Naive thymus-derived CD8-positive, alpha-beta T cell (primary cell): ENCODE results near the gene SORCS2. TPM values are rescaled to one million over a fixed set of nuclear protein-coding genes. Genes with fewer than 3 reads are reported as not detected.

Experiments used
- ATAC-seq, 2 donors: fragments of 150-1000 bp; cut with Tn5 transposase in 1 of 2; sonication (Bioruptor Pico), chemical (Tn5 transposase) in 1 of 2; 1 replicate in 1 of 2; 2 replicates in 1 of 2; pipeline ENCODE4 v1.10.0; 2021; ENCODE audit warnings: mild to moderate bottlenecking in 2 of 2, moderate library complexity in 2 of 2
- POLR2A ChIA-PET: fragments of 350-600 bp; sonication (Branson Sonifier 250); formaldehyde crosslinking; loops from one replicate; lab custom pipeline; 2021; ENCODE audit warnings: antibody characterized with exemption; lab: Charles Lee
- DNase-seq, 10 donors: peaks; one replicate each; pipeline versions ENCODE4 v3.0.0 to v3.0.0-alpha.2; 2020 to 2022
- H3K27ac Mint-ChIP-seq, 10 donors: one replicate each; pipeline ENCODE4 v1.8.0; 2020 to 2022; ENCODE audit warnings: mild to moderate bottlenecking in 10 of 10, mixed read lengths in 10 of 10, moderate library complexity in 4 of 10, inconsistent platforms in 1 of 10
- H3K27me3 Mint-ChIP-seq, 5 donors: one replicate each; pipeline ENCODE4 v1.8.0; 2021 to 2022; ENCODE audit warnings: mixed read lengths in 5 of 5
- H3K36me3 Mint-ChIP-seq, 3 donors: one replicate each; pipeline ENCODE4 v1.8.0; 2020 to 2022; ENCODE audit warnings: mixed read lengths in 3 of 3, mild to moderate bottlenecking in 2 of 3, inconsistent platforms in 1 of 3
- H3K4me1 Mint-ChIP-seq, 4 donors: one replicate each; pipeline ENCODE4 v1.8.0; 2021 to 2022; ENCODE audit warnings: mixed read lengths in 4 of 4
- H3K4me3 Mint-ChIP-seq, 10 donors: one replicate each; pipeline ENCODE4 v1.8.0; 2020 to 2022; ENCODE audit warnings: mild to moderate bottlenecking in 10 of 10, mixed read lengths in 10 of 10, moderate library complexity in 6 of 10, inconsistent platforms in 1 of 10
- H3K9me3 Mint-ChIP-seq, 9 donors: one replicate each; pipeline ENCODE4 v1.8.0; 2020 to 2022; ENCODE audit warnings: mixed read lengths in 9 of 9, mild to moderate bottlenecking in 3 of 9, inconsistent platforms in 1 of 9, moderate library complexity in 1 of 9
- polyA plus RNA-seq, 3 donors: library from polyadenylated mRNA; unstranded; fragments of 300-500 nt; fragmentation: Illumina TruSeq; gene quantifications; one replicate each; pipeline ENCODE4 v1.2.3, GENCODE V29; 2021
- total RNA-seq, 8 experiments: library from RNA in 2 of 8; stranded (reverse) in 2 of 8; gene quantifications; one replicate each; pipeline ENCODE4 v1.2.3 and lab custom pipeline; 2021 to 2026

The SORCS2 gene
- total and polyA plus RNA-seq, 5 experiments from 2014 or later = not detected

GRCh38 chr4:7182616-7183015, 9.7 kb upstream of the SORCS2 start:
- DNase-seq = no peak
- no peak overlapping the region for H3K27ac Mint-ChIP-seq

GRCh38 chr4:7183161-7183560, 9.2 kb upstream of the SORCS2 start:
- H3K27me3 Mint-ChIP-seq = peaks cover 13 to 39% (median 24%) of the 10 kb centered on the region in 5 donors
- H3K27ac Mint-ChIP-seq = no peak overlapping the region
- DNase-seq (no peak), ATAC-seq (no peak)
- H3K36me3 Mint-ChIP-seq = peaks cover 0 to 8% (median 5%) of the 10 kb centered on the region in 3 donors
- POLR2A ChIA-PET = no interaction called here
- no peak overlapping the region for H3K4me3 Mint-ChIP-seq
- peaks cover 0 to 17% (median 11%) of the 10 kb centered on the region in 9 donors for H3K9me3 Mint-ChIP-seq
- peaks cover 0 to 4% (median under 1%) of the 10 kb centered on the region in 4 donors for H3K4me1 Mint-ChIP-seq

More at GRCh38 chr4:7182616-7183015, 9.7 kb upstream of the SORCS2 start:
- Mint-ChIP-seq H3K4me1 (peaks cover 0 to 4% (median under 1%) of the 10 kb centered on the region in 4 donors), H3K4me3 (no peak overlapping the region), H3K9me3 (peaks cover 0 to 17% (median 11%) of the 10 kb centered on the region in 9 donors), H3K27me3 (peaks cover 13 to 36% (median 18%) of the 10 kb centered on the region in 5 donors), H3K36me3 (peaks cover 0 to 8% (median 5%) of the 10 kb centered on the region in 3 donors)
- ATAC-seq = no peak
- POLR2A ChIA-PET = no interaction called here

DNA sequence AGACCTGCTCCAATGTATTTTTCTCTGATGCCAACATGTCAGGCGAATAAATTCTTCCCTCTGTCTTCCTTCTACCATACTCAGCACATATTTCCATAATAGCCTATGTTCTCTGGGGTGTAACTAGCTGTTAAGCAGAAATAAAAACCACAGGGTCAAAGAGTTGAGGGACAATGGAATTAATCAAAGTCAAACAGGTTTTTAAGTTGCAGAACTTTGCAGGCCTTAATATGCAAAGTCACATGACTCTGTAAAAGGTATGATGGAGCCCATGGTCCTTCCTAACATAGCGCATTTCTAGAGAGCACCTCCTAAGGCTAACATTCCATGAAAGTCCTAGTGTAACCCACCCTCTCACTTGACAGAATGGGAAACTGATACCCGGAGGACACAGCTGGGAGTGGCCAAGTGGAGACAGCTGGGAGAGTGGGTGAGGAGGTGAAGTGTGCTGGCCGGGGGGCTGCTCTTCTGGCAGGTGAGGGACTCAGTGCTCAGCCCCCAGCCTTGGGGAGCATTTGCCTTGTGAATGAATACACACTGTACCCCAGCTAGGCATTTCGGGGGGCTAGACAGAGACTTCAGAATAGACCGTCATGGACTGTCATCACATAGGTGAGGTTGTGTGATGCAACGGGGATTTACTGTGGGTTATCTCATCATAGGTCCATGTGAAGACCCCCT, 8.4 kb upstream of the SORCS2 start:
- Mint-ChIP-seq H3K4me3 (no peak overlapping the region), H3K27ac (no peak overlapping the region), H3K4me1 (peaks cover 0 to 4% (median under 1%) of the 10 kb centered on the region in 4 donors), H3K27me3 (peaks cover 13 to 40% (median 29%) of the 10 kb centered on the region in 5 donors), H3K36me3 (peaks cover 0 to 8% (median 5%) of the 10 kb centered on the region in 3 donors), H3K9me3 (peaks cover 0 to 17% (median 11%) of the 10 kb centered on the region in 9 donors)
- no peak for ATAC-seq
- POLR2A ChIA-PET = no interaction called here
- no peak for DNase-seq

DNA sequence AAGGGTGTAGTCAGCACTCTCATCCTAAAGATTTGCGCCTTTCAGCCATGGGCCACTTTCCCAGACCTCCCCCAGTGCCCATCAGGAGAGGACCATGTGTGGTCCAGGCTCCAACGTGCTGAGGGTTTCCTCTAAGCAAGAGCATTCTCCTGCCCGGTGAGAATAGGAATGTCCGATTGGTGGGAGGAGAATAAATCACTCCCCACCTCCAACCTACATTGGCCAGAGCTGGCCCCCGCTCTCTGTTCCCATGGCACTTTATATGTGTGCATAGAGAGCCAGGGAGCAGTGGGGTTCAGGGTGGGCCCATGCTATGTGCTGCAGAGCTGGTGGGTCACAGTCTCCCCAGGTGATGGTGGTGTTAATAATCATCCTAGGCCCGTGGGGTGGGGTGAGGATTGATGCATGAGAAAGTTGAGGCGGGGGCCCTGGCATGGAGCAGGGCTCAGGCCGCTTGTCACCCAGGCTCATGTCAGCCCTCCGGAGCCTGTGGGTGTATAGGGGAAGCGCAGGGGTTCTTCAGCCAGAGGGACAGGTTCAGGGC, 6.8 kb upstream of the SORCS2 start:
- ATAC-seq (no peak), DNase-seq (no peak)
- Mint-ChIP-seq H3K4me1 (peaks cover 0 to 4% (median under 1%) of the 10 kb centered on the region in 4 donors), H3K9me3 (peaks cover 0 to 10% (median 0%) of the 10 kb centered on the region in 9 donors), H3K36me3 (no peaks in the 10 kb centered on the region), H3K27me3 (peaks cover 12 to 55% (median 44%) of the 10 kb centered on the region in 5 donors), H3K27ac (no peak overlapping the region), H3K4me3 (no peak overlapping the region)
- POLR2A ChIA-PET = no interaction called here

GRCh38 chr4:7186031-7186430, 6.3 kb upstream of the SORCS2 start:
- POLR2A ChIA-PET = no interaction called here
- no peak for DNase-seq
- H3K36me3 Mint-ChIP-seq = no peaks in the 10 kb centered on the region
- no peak overlapping the region for H3K27ac Mint-ChIP-seq
- H3K9me3 Mint-ChIP-seq = peaks cover 0 to 10% (median 0%) of the 10 kb centered on the region in 9 donors
- peaks cover 14 to 59% (median 45%) of the 10 kb centered on the region in 5 donors for H3K27me3 Mint-ChIP-seq
- H3K4me3 Mint-ChIP-seq = no peak overlapping the region
- no peak for ATAC-seq
- peaks cover 0 to 4% (median under 1%) of the 10 kb centered on the region in 4 donors for H3K4me1 Mint-ChIP-seq

DNA sequence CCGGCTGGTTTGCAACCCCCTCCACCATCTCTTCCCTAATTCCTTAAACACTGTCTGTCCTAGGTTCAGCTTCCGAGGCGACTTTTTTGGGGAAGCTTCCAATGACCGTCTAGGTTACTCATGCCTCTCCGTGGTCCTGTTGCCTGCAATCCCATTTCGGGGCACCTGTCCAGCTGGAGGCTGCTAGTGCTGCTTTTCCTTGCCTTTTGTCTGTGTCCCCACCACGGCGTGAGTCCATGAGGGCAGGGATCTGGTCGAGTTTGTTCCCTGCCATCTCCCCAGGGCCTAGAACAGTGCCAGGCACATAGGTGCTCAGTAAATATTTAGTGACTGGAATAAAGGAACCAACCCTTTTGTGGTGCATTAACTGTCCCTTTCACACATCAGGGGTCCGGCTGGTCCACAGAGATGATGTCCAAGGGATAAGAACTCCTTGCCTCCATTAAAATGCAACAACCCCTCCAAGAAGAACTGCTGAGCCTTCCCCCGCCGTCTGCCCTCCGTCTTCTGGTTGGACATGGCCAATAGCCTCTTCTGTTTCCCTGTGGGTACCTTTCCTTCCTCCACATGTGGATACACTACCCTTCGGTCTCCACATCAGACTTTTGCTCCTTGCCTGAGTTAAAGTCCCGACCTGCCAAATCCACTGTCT, 5.7 kb upstream of the SORCS2 start:
- POLR2A ChIA-PET = no interaction called here
- Mint-ChIP-seq H3K4me1 (peaks cover 0 to 4% (median under 1%) of the 10 kb centered on the region in 4 donors), H3K27me3 (peaks cover 12 to 62% (median 44%) of the 10 kb centered on the region in 5 donors), H3K9me3 (peaks cover 0 to 10% (median 0%) of the 10 kb centered on the region in 9 donors), H3K27ac (no peak overlapping the region), H3K36me3 (no peaks in the 10 kb centered on the region), H3K4me3 (no peak overlapping the region)
- no peak for DNase-seq
- no peak for ATAC-seq

GRCh38 chr4:7187168-7187535, 5.2 kb upstream of the SORCS2 start:
- Mint-ChIP-seq H3K36me3 (peaks cover 0 to 2% (median 0%) of the 10 kb centered on the region in 3 donors), H3K27me3 (peaks cover 12 to 67% (median 46%) of the 10 kb centered on the region in 5 donors), H3K4me3 (no peak overlapping the region), H3K9me3 (peaks cover 0 to 10% (median 0%) of the 10 kb centered on the region in 9 donors), H3K27ac (no peak overlapping the region), H3K4me1 (peaks cover 0 to 4% (median 2%) of the 10 kb centered on the region in 4 donors)
- ATAC-seq (no peak), DNase-seq (no peak)
- POLR2A ChIA-PET = no interaction called here

GRCh38 chr4:7187691-7188090, 4.6 kb upstream of the SORCS2 start:
- POLR2A ChIA-PET = no interaction called here
- no peak overlapping the region for H3K27ac Mint-ChIP-seq
- DNase-seq (no peak), ATAC-seq (no peak)
- peaks cover 0 to 2% (median 0%) of the 10 kb centered on the region in 3 donors for H3K36me3 Mint-ChIP-seq
- peaks cover 0 to 10% (median 0%) of the 10 kb centered on the region in 9 donors for H3K9me3 Mint-ChIP-seq
- H3K27me3 Mint-ChIP-seq = peaks cover 12 to 70% (median 45%) of the 10 kb centered on the region in 5 donors
- H3K4me3 Mint-ChIP-seq = no peak overlapping the region
- H3K4me1 Mint-ChIP-seq = peaks cover 0 to 4% (median 2%) of the 10 kb centered on the region in 4 donors

DNA sequence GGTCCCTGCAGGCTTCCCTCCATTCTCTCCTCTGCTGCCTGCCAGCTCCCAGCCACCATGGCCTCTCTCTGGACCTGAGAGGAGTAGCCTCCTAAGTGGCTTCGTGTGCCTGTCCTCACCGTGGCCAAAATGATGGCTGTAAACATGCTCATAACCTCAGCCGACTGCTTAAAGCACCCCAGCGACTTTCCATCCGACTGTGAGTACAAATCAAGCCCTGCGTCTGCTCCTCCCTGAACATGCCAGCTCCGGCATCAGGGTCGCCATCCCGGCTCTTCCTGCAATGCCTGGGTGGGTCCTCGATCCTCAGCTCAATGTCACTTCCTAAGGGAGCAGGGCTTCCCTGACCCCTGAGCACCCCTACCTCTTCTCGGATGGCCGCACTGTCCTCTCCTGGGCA, 3.3 kb upstream of the SORCS2 start:
- Mint-ChIP-seq H3K4me1 (peaks cover 0 to 2% (median 0%) of the 10 kb centered on the region in 4 donors), H3K4me3 (no peak overlapping the region), H3K36me3 (peaks cover 0 to 2% (median 0%) of the 10 kb centered on the region in 3 donors), H3K9me3 (peaks cover 0 to 10% (median 0%) of the 10 kb centered on the region in 9 donors), H3K27ac (peak overlapping the region in 1 of 10 donors; percentile 84), H3K27me3 (peaks cover 12 to 63% (median 33%) of the 10 kb centered on the region in 5 donors)
- POLR2A ChIA-PET = no interaction called here
- ATAC-seq (no peak), DNase-seq (no peak)

- no peak for DNase-seq
- Mint-ChIP-seq H3K4me3 (no peak overlapping the region), H3K36me3 (peaks cover 0 to 2% (median 0%) of the 10 kb centered on the region in 3 donors), H3K27ac (no peak overlapping the region), H3K27me3 (peaks cover 17 to 69% (median 39%) of the 10 kb centered on the region in 5 donors), H3K9me3 (peaks cover 0 to 10% (median 0%) of the 10 kb centered on the region in 9 donors), H3K4me1 (peaks cover 0 to 2% (median under 1%) of the 10 kb centered on the region in 4 donors)
- no peak for ATAC-seq
- POLR2A ChIA-PET = no interaction called here
Measured at GRCh38 chr4:7189475-7190277, 2.7 kb upstream of the SORCS2 start.

DNA sequence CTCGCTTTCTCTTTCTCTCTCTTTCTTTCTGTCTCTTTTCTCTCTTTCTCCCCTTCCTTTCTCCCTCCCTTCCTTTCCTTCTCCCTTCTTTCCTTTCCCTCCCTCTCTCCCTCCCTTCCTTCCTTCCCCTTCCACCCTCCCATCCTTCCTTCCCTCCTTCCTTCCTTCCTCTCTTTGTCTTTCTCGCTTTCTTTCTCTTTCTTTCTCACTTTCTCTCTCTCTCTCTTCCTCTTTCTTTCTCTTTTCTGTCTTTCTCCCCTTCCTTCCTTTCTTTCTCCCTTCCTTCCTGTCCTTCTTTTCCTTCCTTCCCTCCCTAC, 2.1 kb upstream of the SORCS2 start:
- H3K9me3 Mint-ChIP-seq = peaks cover 0 to 10% (median 0%) of the 10 kb centered on the region in 9 donors
- peaks cover 0 to 2% (median under 1%) of the 10 kb centered on the region in 4 donors for H3K4me1 Mint-ChIP-seq
- no peak overlapping the region for H3K27ac Mint-ChIP-seq
- POLR2A ChIA-PET = no interaction called here
- no peak for DNase-seq
- ATAC-seq = no peak
- peaks cover 16 to 74% (median 44%) of the 10 kb centered on the region in 5 donors for H3K27me3 Mint-ChIP-seq
- H3K4me3 Mint-ChIP-seq = no peak overlapping the region
- peaks cover 0 to 2% (median 0%) of the 10 kb centered on the region in 3 donors for H3K36me3 Mint-ChIP-seq
